Hepatocyte (in vitro differentiated cells): ENCODE measurements around the gene MTMR12.

Experiments
- EZH2 ChIP-seq: fragments of 200-600 bp; sonication (generic); IDR thresholded peaks from 2 replicates; pipeline ENCODE4 v1.6.1; 2016; ENCODE audit warnings: antibody characterized with exemption, mild to moderate bottlenecking, borderline replicate concordance
- EZH2phosphoT487 ChIP-seq: fragments of 200-600 bp; sonication (generic); IDR thresholded peaks from one replicate; pipeline ENCODE4 v1.6.1; 2018; ENCODE audit warnings: antibody characterized with exemption, mild to moderate bottlenecking, low read depth, moderate library complexity; ENCODE audit not compliant: unreplicated experiment, severe bottlenecking
- TF ChIP-seq, protein P1 (sequence below): fragments of 200-600 bp; sonication (generic); IDR thresholded peaks from 2 replicates; pipeline ENCODE4 v1.5.1; 2016; ENCODE audit warnings: antibody characterized with exemption, mild to moderate bottlenecking; ENCODE audit not compliant: poor library complexity

DNA sequence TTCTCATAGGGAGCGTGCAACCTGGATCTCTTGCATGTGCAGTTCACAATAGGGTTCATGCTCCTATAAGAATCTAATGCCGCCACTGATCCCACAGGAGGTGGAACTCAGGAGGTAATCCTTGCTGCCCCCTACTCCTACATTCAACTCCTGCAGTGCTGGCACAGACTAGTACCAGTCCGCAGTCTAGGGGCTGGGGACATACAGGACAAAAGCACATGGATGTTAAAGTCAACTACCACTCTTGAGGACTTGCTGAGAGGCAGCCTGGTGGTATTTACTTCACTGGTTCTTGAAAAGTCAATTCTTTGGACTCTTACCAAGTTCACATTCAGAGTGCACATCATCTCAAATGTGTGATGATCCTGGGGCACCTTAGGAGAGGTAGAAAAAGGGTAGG lies 33.0 kb downstream of the MTMR12 start:
- TF ChIP-seq, protein P1, sequence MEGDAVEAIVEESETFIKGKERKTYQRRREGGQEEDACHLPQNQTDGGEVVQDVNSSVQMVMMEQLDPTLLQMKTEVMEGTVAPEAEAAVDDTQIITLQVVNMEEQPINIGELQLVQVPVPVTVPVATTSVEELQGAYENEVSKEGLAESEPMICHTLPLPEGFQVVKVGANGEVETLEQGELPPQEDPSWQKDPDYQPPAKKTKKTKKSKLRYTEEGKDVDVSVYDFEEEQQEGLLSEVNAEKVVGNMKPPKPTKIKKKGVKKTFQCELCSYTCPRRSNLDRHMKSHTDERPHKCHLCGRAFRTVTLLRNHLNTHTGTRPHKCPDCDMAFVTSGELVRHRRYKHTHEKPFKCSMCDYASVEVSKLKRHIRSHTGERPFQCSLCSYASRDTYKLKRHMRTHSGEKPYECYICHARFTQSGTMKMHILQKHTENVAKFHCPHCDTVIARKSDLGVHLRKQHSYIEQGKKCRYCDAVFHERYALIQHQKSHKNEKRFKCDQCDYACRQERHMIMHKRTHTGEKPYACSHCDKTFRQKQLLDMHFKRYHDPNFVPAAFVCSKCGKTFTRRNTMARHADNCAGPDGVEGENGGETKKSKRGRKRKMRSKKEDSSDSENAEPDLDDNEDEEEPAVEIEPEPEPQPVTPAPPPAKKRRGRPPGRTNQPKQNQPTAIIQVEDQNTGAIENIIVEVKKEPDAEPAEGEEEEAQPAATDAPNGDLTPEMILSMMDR = no peak
- TF ChIP-seq EZH2phosphoT487 = no peak
- no peak for TF ChIP-seq EZH2
